ENCODE measurements around the gene ARID2.

DNA sequence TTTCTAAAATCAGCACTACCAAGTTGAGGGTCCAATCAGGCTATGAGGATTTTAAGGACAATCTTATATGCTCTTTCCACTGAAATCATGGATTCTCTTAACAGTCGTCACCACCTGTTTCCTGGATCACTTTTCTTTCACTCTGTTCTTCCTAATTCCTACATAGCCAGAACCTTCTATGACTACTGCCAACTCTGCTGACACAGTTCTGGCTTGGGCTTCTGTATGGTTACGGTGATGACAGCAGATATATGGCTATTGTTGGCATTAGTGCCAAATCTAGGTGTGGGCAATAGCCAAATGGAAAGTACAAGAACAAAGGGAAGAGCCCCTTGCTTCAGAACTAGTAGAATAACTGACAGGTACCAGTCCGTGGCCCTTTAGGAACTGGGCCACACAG, 124.0 kb downstream of the ARID2 start:
- TF ChIP-seq, protein P1, sequence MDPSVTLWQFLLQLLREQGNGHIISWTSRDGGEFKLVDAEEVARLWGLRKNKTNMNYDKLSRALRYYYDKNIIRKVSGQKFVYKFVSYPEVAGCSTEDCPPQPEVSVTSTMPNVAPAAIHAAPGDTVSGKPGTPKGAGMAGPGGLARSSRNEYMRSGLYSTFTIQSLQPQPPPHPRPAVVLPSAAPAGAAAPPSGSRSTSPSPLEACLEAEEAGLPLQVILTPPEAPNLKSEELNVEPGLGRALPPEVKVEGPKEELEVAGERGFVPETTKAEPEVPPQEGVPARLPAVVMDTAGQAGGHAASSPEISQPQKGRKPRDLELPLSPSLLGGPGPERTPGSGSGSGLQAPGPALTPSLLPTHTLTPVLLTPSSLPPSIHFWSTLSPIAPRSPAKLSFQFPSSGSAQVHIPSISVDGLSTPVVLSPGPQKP (IDR thresholded peaks at IDR 0.05; ENCODE audit: low read depth, low read length): no peak
- TF ChIP-seq, protein P2, sequence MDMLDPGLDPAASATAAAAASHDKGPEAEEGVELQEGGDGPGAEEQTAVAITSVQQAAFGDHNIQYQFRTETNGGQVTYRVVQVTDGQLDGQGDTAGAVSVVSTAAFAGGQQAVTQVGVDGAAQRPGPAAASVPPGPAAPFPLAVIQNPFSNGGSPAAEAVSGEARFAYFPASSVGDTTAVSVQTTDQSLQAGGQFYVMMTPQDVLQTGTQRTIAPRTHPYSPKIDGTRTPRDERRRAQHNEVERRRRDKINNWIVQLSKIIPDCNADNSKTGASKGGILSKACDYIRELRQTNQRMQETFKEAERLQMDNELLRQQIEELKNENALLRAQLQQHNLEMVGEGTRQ (IDR thresholded peaks at IDR 0.05): no peak
- TF ChIP-seq POLR2A (IDR thresholded peaks at IDR 0.05; ENCODE audit: low read length) (no peak), ZFP36 (IDR thresholded peaks at IDR 0.05; ENCODE audit: borderline replicate concordance, partially characterized antibody) (no peak), EP300 (IDR thresholded peaks at IDR 0.05) (no peak), NFE2L2 (conservative IDR thresholded peaks at IDR 0.05; ENCODE audit: low read length) (no peak), JUNB (IDR thresholded peaks at IDR 0.05) (no peak), HDAC2 (IDR thresholded peaks at IDR 0.05) (no peak)
- TF ChIP-seq, protein P3, sequence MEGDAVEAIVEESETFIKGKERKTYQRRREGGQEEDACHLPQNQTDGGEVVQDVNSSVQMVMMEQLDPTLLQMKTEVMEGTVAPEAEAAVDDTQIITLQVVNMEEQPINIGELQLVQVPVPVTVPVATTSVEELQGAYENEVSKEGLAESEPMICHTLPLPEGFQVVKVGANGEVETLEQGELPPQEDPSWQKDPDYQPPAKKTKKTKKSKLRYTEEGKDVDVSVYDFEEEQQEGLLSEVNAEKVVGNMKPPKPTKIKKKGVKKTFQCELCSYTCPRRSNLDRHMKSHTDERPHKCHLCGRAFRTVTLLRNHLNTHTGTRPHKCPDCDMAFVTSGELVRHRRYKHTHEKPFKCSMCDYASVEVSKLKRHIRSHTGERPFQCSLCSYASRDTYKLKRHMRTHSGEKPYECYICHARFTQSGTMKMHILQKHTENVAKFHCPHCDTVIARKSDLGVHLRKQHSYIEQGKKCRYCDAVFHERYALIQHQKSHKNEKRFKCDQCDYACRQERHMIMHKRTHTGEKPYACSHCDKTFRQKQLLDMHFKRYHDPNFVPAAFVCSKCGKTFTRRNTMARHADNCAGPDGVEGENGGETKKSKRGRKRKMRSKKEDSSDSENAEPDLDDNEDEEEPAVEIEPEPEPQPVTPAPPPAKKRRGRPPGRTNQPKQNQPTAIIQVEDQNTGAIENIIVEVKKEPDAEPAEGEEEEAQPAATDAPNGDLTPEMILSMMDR (IDR thresholded peaks at IDR 0.05): no peak
- TF ChIP-seq, protein P4, sequence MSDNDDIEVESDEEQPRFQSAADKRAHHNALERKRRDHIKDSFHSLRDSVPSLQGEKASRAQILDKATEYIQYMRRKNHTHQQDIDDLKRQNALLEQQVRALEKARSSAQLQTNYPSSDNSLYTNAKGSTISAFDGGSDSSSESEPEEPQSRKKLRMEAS (IDR thresholded peaks at IDR 0.05): no peak

Data from A549 (cell line).